K562 (cell line): Measurements from ENCODE around the gene YTHDF1. TPM values are rescaled to one million over a fixed set of nuclear protein-coding genes. Genes with fewer than 3 reads are reported as not detected.

Experiments used
- PATZ1 ChIP-seq: fragments of 250-450 bp; sonication (Bioruptor Pico); IDR thresholded peaks from 2 replicates; pipeline ENCODE4 v1.5.0; 2020; ENCODE audit warnings: mild to moderate bottlenecking, borderline replicate concordance
- RBFOX2 ChIP-seq: fragments of 200-400 bp; formaldehyde crosslinking; IDR thresholded peaks from 2 replicates; pipeline ENCODE4 v1.6.1; 2017; ENCODE audit warnings: low read depth, mild to moderate bottlenecking, low read length, moderate library complexity
- THRB ChIP-seq: fragments of 450-650 bp; formaldehyde crosslinking; conservative IDR thresholded peaks from 2 replicates; pipeline ENCODE4 v1.4.0; 2022; ENCODE audit warnings: mild to moderate bottlenecking, missing genetic modification characterization
- polyA plus RNA-seq, 8 experiments: library from polyadenylated mRNA; depleted of rRNA in 4 of 8; stranded (reverse) in 5 of 8; unstranded in 3 of 8; fragments of >200 nt; fragmentation: Nextera tagmentation in 2 of 8; fragmentation: Illumina TruSeq in 1 of 8; extraction: Ambion mirVana in 2 of 8; extraction: Trizol in 1 of 8; gene quantifications; 2 replicates each; pipeline versions ENCODE4 v1.2.1 to v1.2.3, GENCODE V29; 2011 to 2014; ENCODE audit warnings: inconsistent platforms in 1 of 8, missing spikeins in 1 of 8
- total RNA-seq, 7 experiments: library from RNA; depleted of rRNA in 6 of 7; stranded (reverse); fragments of >200 nt in 6 of 7; fragmentation: Illumina TruSeq in 2 of 7; extraction: Trizol in 2 of 7; gene quantifications; 2 replicates each; pipeline versions ENCODE4 v1.2.1 to v1.2.3, GENCODE V29; 2011 to 2021; ENCODE audit warnings: low replicate concordance in 1 of 7

Gene YTHDF1
- total and polyA plus RNA-seq, 9 of the 15 experiments (the other 6 are each of a cell fraction or from before 2014, with no cell fraction given) = 10.1 to 42.4 (median 27.8) TPM

DNA sequence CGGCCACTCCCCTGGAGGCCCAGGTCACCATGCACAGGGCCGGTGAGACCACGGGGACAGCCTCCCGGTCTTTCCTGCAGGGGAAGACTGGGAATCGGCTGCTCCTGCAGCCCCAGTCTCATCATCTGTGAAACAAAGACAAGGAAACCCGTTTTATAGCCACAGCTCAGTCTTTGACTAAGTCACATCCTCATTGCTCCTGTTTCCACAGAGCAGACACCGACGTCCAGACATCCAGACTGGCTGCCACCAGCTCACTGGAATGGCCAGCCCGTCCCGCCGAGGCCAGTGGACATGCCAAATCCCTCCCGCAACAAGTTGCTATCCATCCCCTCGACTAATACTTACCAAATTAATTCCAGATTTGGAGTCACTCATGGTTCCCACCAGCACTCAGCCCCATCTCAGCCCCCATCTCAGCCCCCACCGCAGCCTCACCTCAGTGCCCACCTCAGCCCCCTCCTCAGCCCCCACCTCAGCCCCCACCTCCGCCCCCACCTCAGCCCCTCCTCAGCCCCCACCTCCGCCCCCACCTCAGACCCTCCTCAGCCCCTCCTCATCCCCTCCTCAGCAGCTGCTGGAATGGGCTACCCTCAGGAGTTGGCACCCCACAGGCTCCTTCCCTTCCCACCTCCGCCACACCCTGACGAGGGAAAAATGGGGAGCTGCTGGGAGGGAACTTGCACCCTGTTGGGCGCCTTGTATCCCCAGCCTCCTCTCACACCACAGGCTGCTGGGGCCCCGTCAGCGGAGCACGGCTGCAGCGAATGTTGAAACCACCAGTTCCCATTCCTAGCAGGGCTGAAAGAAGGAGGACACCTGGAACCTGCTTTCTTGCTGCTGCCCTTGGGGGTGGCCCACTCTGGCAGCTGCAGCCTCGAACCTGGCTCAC is 48.7 kb downstream of the YTHDF1 start (continued):
- TF ChIP-seq PATZ1 (CRISPR knock-in tag) (no peak), RBFOX2 (no peak), THRB (no peak)
